ENCODE results near the gene FRMPD1. TPM values are rescaled to one million over a fixed set of nuclear protein-coding genes. Genes with fewer than 3 reads are reported as not detected.
A peak's percentile ranks its signal among the peaks of the same experiment; 100 is the strongest.

The FRMPD1 gene
- total and polyA plus RNA-seq, 2 donors (not counting 1 experiment from before 2014, with no cell fraction given), result not detected

- no peaks in the 10 kb centered on the region for H4K20me1 ChIP-seq (ENCODE audit: control insufficient read depth, extremely low read depth, insufficient read depth, low read length)
- peak overlapping the region; percentile 82 to 95 (median 88) for H3K4me3 ChIP-seq (replicated peaks in 1 of 4; ENCODE audit: control extremely low read depth in 1 of 4, insufficient read depth in 1 of 4, low read depth in 3 of 4, low read length in 4 of 4)
- no peak for DNase-seq (ENCODE audit: low read depth in 2 of 2)
- no peak overlapping the region for H3K27ac ChIP-seq (ENCODE audit: insufficient read depth, low read length)
- H3K9ac ChIP-seq (ENCODE audit: insufficient read depth, low read length), result no peak overlapping the region
- H3K4me2 ChIP-seq (ENCODE audit: extremely low read depth, insufficient read depth, low read length), result peak overlapping the region; percentile 75
- no peaks in the 10 kb centered on the region for H3K4me1 ChIP-seq (ENCODE audit: control insufficient read depth, extremely low read depth, insufficient read depth, low read length)
- no peaks in the 10 kb centered on the region for H3K9me3 ChIP-seq (ENCODE audit: control insufficient read depth, insufficient read depth, low read depth, low read length)
- H3K36me3 ChIP-seq (ENCODE audit: control insufficient read depth, insufficient read depth, low read length), result no peaks in the 10 kb centered on the region
- peaks cover 3% of the 10 kb centered on the region for H3K79me2 ChIP-seq (ENCODE audit: control insufficient read depth, insufficient read depth, low read length)
- peak overlapping the region; percentile 84 for H2AFZ ChIP-seq (ENCODE audit: low read length)
- TF ChIP-seq EZH2 (IDR thresholded peaks at IDR 0.05; ENCODE audit: low read length, missing control alignments), result no peak
- TF ChIP-seq CTCF (conservative IDR thresholded peaks at IDR 0.05 in 1 of 2, IDR thresholded peaks at IDR 0.05 in 1 of 2; ENCODE audit: low read depth in 1 of 2, low read length in 2 of 2), result no peak
- H3K27me3 ChIP-seq (ENCODE audit: control insufficient read depth, insufficient read depth, low read length), result no peaks in the 10 kb centered on the region
Measured at GRCh38 chr9:37752642-37753488, 102.1 kb downstream of the FRMPD1 start.

- no peaks in the 10 kb centered on the region for H3K27me3 ChIP-seq (ENCODE audit: control insufficient read depth, insufficient read depth, low read length)
- H3K9ac ChIP-seq (ENCODE audit: insufficient read depth, low read length), result peak within 1 kb of the TSS; percentile 73
- peak; percentile 73 for DNase-seq (ENCODE audit: low read depth in 2 of 2)
- H3K36me3 ChIP-seq (ENCODE audit: control insufficient read depth, insufficient read depth, low read length), result no peaks in the 10 kb centered on the region
- H3K4me2 ChIP-seq (ENCODE audit: extremely low read depth, insufficient read depth, low read length), result peak within 1 kb of the TSS; percentile 85
- TF ChIP-seq CTCF (conservative IDR thresholded peaks at IDR 0.05 in 1 of 2, IDR thresholded peaks at IDR 0.05 in 1 of 2; ENCODE audit: low read depth in 1 of 2, low read length in 2 of 2), result no peak
- no peak for TF ChIP-seq EZH2 (IDR thresholded peaks at IDR 0.05; ENCODE audit: low read length, missing control alignments)
- no peaks in the 10 kb centered on the region for H3K9me3 ChIP-seq (ENCODE audit: control insufficient read depth, insufficient read depth, low read depth, low read length)
- no peaks in the 10 kb centered on the region for H3K4me1 ChIP-seq (ENCODE audit: control insufficient read depth, extremely low read depth, insufficient read depth, low read length)
- peak within 1 kb of the TSS; percentile 82 to 95 (median 88) for H3K4me3 ChIP-seq (replicated peaks in 1 of 4; ENCODE audit: control extremely low read depth in 1 of 4, insufficient read depth in 1 of 4, low read depth in 3 of 4, low read length in 4 of 4)
- H3K79me2 ChIP-seq (ENCODE audit: control insufficient read depth, insufficient read depth, low read length), result peaks cover 3% of the 10 kb centered on the region
- peak within 1 kb of the TSS; percentile 91 for H2AFZ ChIP-seq (ENCODE audit: low read length)
- H4K20me1 ChIP-seq (ENCODE audit: control insufficient read depth, extremely low read depth, insufficient read depth, low read length), result no peaks in the 10 kb centered on the region
- peak within 1 kb of the TSS; percentile 83 for H3K27ac ChIP-seq (ENCODE audit: insufficient read depth, low read length)
Measured at GRCh38 chr9:37753489-37754190, 102.9 kb downstream of the FRMPD1 start, which contains the start of gene TRMT10B. Gene TRMT10B (plus strand): TSS chr9:37753805. CDS start chr9:37761932, 8,127 bp downstream.

DNA sequence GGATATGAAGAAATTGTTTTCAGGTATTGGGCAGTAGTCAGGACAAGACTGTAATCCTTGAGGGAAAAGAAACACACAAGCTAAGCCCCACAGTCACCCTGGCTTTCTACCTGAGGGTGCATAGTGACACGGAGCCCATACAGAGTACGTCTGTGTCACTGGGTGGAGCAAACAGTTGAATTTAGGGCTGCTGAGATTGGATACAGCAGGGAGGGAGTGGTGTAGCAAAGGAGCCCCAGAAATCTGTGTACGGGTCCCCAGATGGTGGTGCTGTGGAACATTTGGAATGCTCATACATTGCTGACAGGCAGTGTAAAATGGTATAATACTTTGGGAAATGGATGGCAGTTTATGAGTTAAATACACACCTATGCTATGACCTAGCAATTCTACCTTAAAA lies 108.0 kb downstream of the FRMPD1 start:
- no peak for DNase-seq (ENCODE audit: low read depth in 2 of 2)
- H3K27ac ChIP-seq (ENCODE audit: insufficient read depth, low read length), result no peak overlapping the region
- no peaks in the 10 kb centered on the region for H3K36me3 ChIP-seq (ENCODE audit: control insufficient read depth, insufficient read depth, low read length)
- no peaks in the 10 kb centered on the region for H4K20me1 ChIP-seq (ENCODE audit: control insufficient read depth, extremely low read depth, insufficient read depth, low read length)
- no peaks in the 10 kb centered on the region for H3K9me3 ChIP-seq (ENCODE audit: control insufficient read depth, insufficient read depth, low read depth, low read length)
- no peak overlapping the region for H3K9ac ChIP-seq (ENCODE audit: insufficient read depth, low read length)
- H3K79me2 ChIP-seq (ENCODE audit: control insufficient read depth, insufficient read depth, low read length), result peaks cover 3% of the 10 kb centered on the region
- H3K4me2 ChIP-seq (ENCODE audit: extremely low read depth, insufficient read depth, low read length), result no peak overlapping the region
- no peak overlapping the region for H2AFZ ChIP-seq (ENCODE audit: low read length)
- H3K4me3 ChIP-seq (replicated peaks in 1 of 4; ENCODE audit: control extremely low read depth in 1 of 4, insufficient read depth in 1 of 4, low read depth in 3 of 4, low read length in 4 of 4), result no peak overlapping the region
- H3K4me1 ChIP-seq (ENCODE audit: control insufficient read depth, extremely low read depth, insufficient read depth, low read length), result peaks cover 13% of the 10 kb centered on the region
- H3K27me3 ChIP-seq (ENCODE audit: control insufficient read depth, insufficient read depth, low read length), result no peaks in the 10 kb centered on the region
- TF ChIP-seq CTCF (conservative IDR thresholded peaks at IDR 0.05 in 1 of 2, IDR thresholded peaks at IDR 0.05 in 1 of 2; ENCODE audit: low read depth in 1 of 2, low read length in 2 of 2) (no peak), EZH2 (IDR thresholded peaks at IDR 0.05; ENCODE audit: low read length, missing control alignments) (no peak)

Measured in fibroblast of lung (primary cell).